Neural cell (in vitro differentiated cells): ENCODE measurements around the gene CDH12.

ENCODE experiments used
- CTCF ChIP-seq: fragments of 450-650 bp; IDR thresholded peaks from 2 replicates; pipeline ENCODE4 v1.5.1; 2014; ENCODE audit warnings: antibody characterized with exemption, mild to moderate bottlenecking, moderate library complexity; ENCODE audit not compliant: poor library complexity, severe bottlenecking
- EP300 ChIP-seq: fragments of 450-650 bp; conservative IDR thresholded peaks from 2 replicates; pipeline ENCODE4 v1.6.1; 2014; ENCODE audit warnings: antibody characterized with exemption, mild to moderate bottlenecking, moderate library complexity; ENCODE audit not compliant: poor library complexity, severe bottlenecking
- EZH2 ChIP-seq: fragments of 200-600, 300-800 bp; shearing (Covaris generic), sonication (generic); IDR thresholded peaks from 2 replicates; pipeline ENCODE4 v1.6.1; 2014; ENCODE audit warnings: antibody characterized with exemption, low read length, borderline replicate concordance, mild to moderate bottlenecking; ENCODE audit not compliant: insufficient read depth, poor library complexity, severe bottlenecking
- POLR2AphosphoS5 ChIP-seq: IDR thresholded peaks from 2 replicates; pipeline ENCODE4 v1.6.1; 2012
- RAD21 ChIP-seq: fragments of 450-650 bp; conservative IDR thresholded peaks from 2 replicates; pipeline ENCODE4 v1.6.1; 2014; ENCODE audit warnings: antibody characterized with exemption, mild to moderate bottlenecking, moderate library complexity
- SMC3 ChIP-seq: fragments of 450-650 bp; conservative IDR thresholded peaks from 2 replicates; pipeline ENCODE4 v1.6.1; 2014; ENCODE audit warnings: antibody characterized with exemption, mild to moderate bottlenecking, moderate library complexity; ENCODE audit not compliant: poor library complexity
- TAF1 ChIP-seq: IDR thresholded peaks from 2 replicates; pipeline ENCODE4 v1.6.1; 2012; ENCODE audit warnings: low read depth

GRCh38 chr5:21931116-21931515 lies 922.0 kb downstream of the CDH12 start:
- no peak for TF ChIP-seq CTCF
- TF ChIP-seq EZH2: no peak
- TF ChIP-seq RAD21: no peak
- TF ChIP-seq SMC3: no peak
- no peak for TF ChIP-seq POLR2AphosphoS5
- TF ChIP-seq EP300: no peak
- TF ChIP-seq TAF1: no peak
